ENCODE results near the gene BCR.

The BCR gene

GRCh38 chr22:23245799-23246136 lies 65.5 kb downstream of the BCR start:
- peak; percentile 72 for DNase-seq

GRCh38 chr22:23246982-23247766 lies 66.9 kb downstream of the BCR start:
- DNase-seq = no peak

- peak; percentile 1 for DNase-seq
These were observed 68.3 kb downstream of the BCR start for GRCh38 chr22:23248583-23248982.

- DNase-seq = no peak
These were observed 69.9 kb downstream of the BCR start for GRCh38 chr22:23250056-23250784.

GRCh38 chr22:23250785-23251363 lies 70.6 kb downstream of the BCR start:
- DNase-seq = no peak

- no peak for DNase-seq
These were observed 71.3 kb downstream of the BCR start for GRCh38 chr22:23251445-23252093.

- no peak for DNase-seq
These were observed 73.3 kb downstream of the BCR start for GRCh38 chr22:23253475-23254055.

- DNase-seq = no peak
These were observed 75.3 kb downstream of the BCR start for GRCh38 chr22:23255506-23256170.

- no peak for DNase-seq
These were observed 76.0 kb downstream of the BCR start for GRCh38 chr22:23256171-23256932.

GRCh38 chr22:23256986-23257888 lies 76.9 kb downstream of the BCR start:
- no peak for DNase-seq

GRCh38 chr22:23257889-23258825 lies 77.8 kb downstream of the BCR start:
- DNase-seq = no peak

- DNase-seq = no peak
These were observed 78.5 kb downstream of the BCR start for GRCh38 chr22:23258826-23259170.

- no peak for DNase-seq
These were observed 79.8 kb downstream of the BCR start for GRCh38 chr22:23259916-23260644.

GRCh38 chr22:23260645-23261581 lies 80.6 kb downstream of the BCR start:
- DNase-seq = no peak

- DNase-seq = no peak
These were observed 81.7 kb downstream of the BCR start for GRCh38 chr22:23261900-23262450.

- no peak for DNase-seq
These were observed 82.4 kb downstream of the BCR start for GRCh38 chr22:23262518-23263332.

All from MV-4-11 (cell line).